SU-DHL-6 (cell line): ENCODE data around the gene ZNF524.

ENCODE experiments used
- H2AFZ ChIP-seq: fragments of 200-600 bp; sonication (generic); 2 replicates; pipeline ENCODE4 v1.6.1; 2014; ENCODE audit warnings: low read depth, mild to moderate bottlenecking, moderate library complexity, mixed read lengths, antibody characterized with exemption, low read length; ENCODE audit not compliant: severe bottlenecking
- H3F3A ChIP-seq: fragments of 200-600 bp; shearing (Covaris generic); 2 replicates; pipeline ENCODE4 v1.6.0; 2016; ENCODE audit warnings: antibody characterized with exemption, mild to moderate bottlenecking; ENCODE audit not compliant: insufficient read depth
- H3K27ac ChIP-seq: fragments of 200-600 bp; sonication (generic); 2 replicates; pipeline ENCODE4 v1.5.1; 2016; ENCODE audit warnings: low read depth, mild to moderate bottlenecking, low read length, moderate library complexity, mixed read lengths
- H3K27me3 ChIP-seq: fragments of 200-600 bp; sonication (generic), shearing (Covaris generic); 2 replicates; pipeline ENCODE4 v1.6.0; 2014; ENCODE audit warnings: mild to moderate bottlenecking, low read length
- H3K36me3 ChIP-seq: fragments of 200-600 bp; sonication (generic); 2 replicates; pipeline ENCODE4 v1.6.1; 2014; ENCODE audit warnings: mild to moderate bottlenecking, low read length, mixed read lengths
- H3K4me2 ChIP-seq: fragments of 300-600, 200-600 bp; shearing (Covaris generic), sonication (generic); 2 replicates; pipeline ENCODE4 v1.6.0; 2014; ENCODE audit warnings: low read length, low read depth, mild to moderate bottlenecking; ENCODE audit not compliant: poor library complexity, severe bottlenecking
- H3K4me3 ChIP-seq: fragments of 200-600 bp; sonication (generic); 2 replicates; pipeline ENCODE4 v1.5.1; 2014; ENCODE audit warnings: antibody characterized with exemption, low read length, mild to moderate bottlenecking, mixed read lengths; ENCODE audit not compliant: insufficient read depth, poor library complexity, severe bottlenecking
- H3K79me2 ChIP-seq: fragments of 200-600 bp; sonication (generic); 2 replicates; pipeline ENCODE4 v1.6.1; 2014; ENCODE audit warnings: mild to moderate bottlenecking, low read length, moderate library complexity; ENCODE audit not compliant: insufficient read depth
- H3K9ac ChIP-seq: fragments of 200-600 bp; sonication (generic); 2 replicates; pipeline ENCODE4 v1.7.0; 2014; ENCODE audit warnings: mild to moderate bottlenecking, low read length
- H3K9me2 ChIP-seq: fragments of 200-600 bp; sonication (generic); replicated peaks from 2 replicates; pipeline ENCODE4 v1.6.1; 2014; ENCODE audit warnings: low read length; ENCODE audit not compliant: insufficient read depth
- H3K9me3 ChIP-seq: fragments of 200-600 bp; sonication (generic); 2 replicates; pipeline ENCODE4 v1.6.1; 2014; ENCODE audit warnings: low read length, mixed read lengths; ENCODE audit not compliant: insufficient read depth
- H4K20me1 ChIP-seq: fragments of 200-600 bp; sonication (generic); 2 replicates; pipeline ENCODE4 v1.6.1; 2014; ENCODE audit warnings: low read depth, mild to moderate bottlenecking, antibody characterized with exemption, low read length, moderate library complexity, mixed read lengths
- CTCF ChIP-seq: fragments of 200-600 bp; sonication (generic); IDR thresholded peaks from one replicate; pipeline ENCODE4 v1.5.1; 2017; ENCODE audit warnings: antibody characterized with exemption, mild to moderate bottlenecking, low read length, moderate library complexity; ENCODE audit not compliant: insufficient read depth, poor library complexity, severe bottlenecking
- EZH2phosphoT487 ChIP-seq: fragments of 200-600 bp; sonication (generic), shearing (Covaris generic); conservative IDR thresholded peaks from 2 replicates; pipeline ENCODE4 v1.6.1; 2018; ENCODE audit warnings: mild to moderate bottlenecking, antibody characterized with exemption, low read length, moderate library complexity, mixed read lengths

ZNF524 gene

GRCh38 chr19:55619286-55619685, 19.2 kb downstream of the ZNF524 start:
- Histone ChIP-seq H3K9me3 (no peaks in the 10 kb centered on the region), H2AFZ (no peak overlapping the region), H3K36me3 (no peaks in the 10 kb centered on the region), H3K9me2 (no peaks in the 10 kb centered on the region), H3K4me2 (no peak overlapping the region), H3K27ac (no peak overlapping the region), H3K9ac (no peak overlapping the region), H4K20me1 (no peaks in the 10 kb centered on the region), H3F3A (peaks cover 18% of the 10 kb centered on the region), H3K4me3 (no peak overlapping the region), H3K79me2 (no peaks in the 10 kb centered on the region), H3K27me3 (no peaks in the 10 kb centered on the region)
- TF ChIP-seq CTCF (no peak), EZH2phosphoT487 (no peak)

GRCh38 chr19:55620410-55621204, 20.5 kb downstream of the ZNF524 start:
- Histone ChIP-seq H3K27ac (no peak overlapping the region), H3K36me3 (no peaks in the 10 kb centered on the region)

GRCh38 chr19:55621205-55621672, 21.2 kb downstream of the ZNF524 start:
- no peaks in the 10 kb centered on the region for H3K79me2 ChIP-seq
- H3K36me3 ChIP-seq = no peaks in the 10 kb centered on the region
- H3K9me2 ChIP-seq = no peaks in the 10 kb centered on the region
- no peak for TF ChIP-seq EZH2phosphoT487
- no peak for TF ChIP-seq CTCF
- no peak overlapping the region for H3K27ac ChIP-seq
- no peak overlapping the region for H3K4me3 ChIP-seq
- H3K27me3 ChIP-seq = no peaks in the 10 kb centered on the region
- H3K9ac ChIP-seq = no peak overlapping the region
- H3K4me2 ChIP-seq = no peak overlapping the region
- H4K20me1 ChIP-seq = no peaks in the 10 kb centered on the region
- no peaks in the 10 kb centered on the region for H3K9me3 ChIP-seq
- no peak overlapping the region for H2AFZ ChIP-seq
- H3F3A ChIP-seq = peaks cover 20% of the 10 kb centered on the region

More at GRCh38 chr19:55620410-55621204, 20.5 kb downstream of the ZNF524 start:
- H4K20me1 ChIP-seq = no peaks in the 10 kb centered on the region
- H3K79me2 ChIP-seq = no peaks in the 10 kb centered on the region
- no peak overlapping the region for H3K9ac ChIP-seq
- H2AFZ ChIP-seq = no peak overlapping the region
- no peak overlapping the region for H3K4me3 ChIP-seq
- TF ChIP-seq EZH2phosphoT487 (no peak), CTCF (no peak)
- H3K9me2 ChIP-seq = no peaks in the 10 kb centered on the region
- no peak overlapping the region for H3K4me2 ChIP-seq
- no peaks in the 10 kb centered on the region for H3K9me3 ChIP-seq
- no peaks in the 10 kb centered on the region for H3K27me3 ChIP-seq
- H3F3A ChIP-seq = peaks cover 20% of the 10 kb centered on the region
